OCI-M1 (cell line): ENCODE results near the gene CWC27.

Experiments
- DNase-seq: peaks from one replicate; lab custom pipeline; 2025; lab: John Stamatoyannopoulos, UW

The CWC27 gene

GRCh38 chr5:64839936-64840335 is 71.2 kb downstream of the CWC27 start:
- DNase-seq, result no peak

DNA sequence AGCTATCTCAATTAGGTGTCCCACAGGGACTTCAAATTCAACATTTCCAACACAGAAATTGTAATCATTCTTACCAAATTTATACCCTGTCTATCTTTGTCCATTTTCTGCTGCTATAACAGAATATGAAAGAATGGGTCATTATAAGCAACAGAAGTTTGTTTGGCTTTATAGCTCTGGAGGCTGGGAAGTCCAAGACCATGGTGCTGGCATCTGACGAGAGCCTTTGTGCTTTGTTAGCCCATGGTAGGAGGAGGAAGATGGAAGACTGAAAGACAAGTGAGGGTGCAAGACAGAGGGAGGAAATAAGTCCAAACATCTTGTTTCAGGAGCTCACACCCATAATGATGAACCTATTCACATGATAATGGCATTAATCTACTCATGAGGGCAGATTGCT is 72.2 kb downstream of the CWC27 start:
- DNase-seq, result no peak

DNA sequence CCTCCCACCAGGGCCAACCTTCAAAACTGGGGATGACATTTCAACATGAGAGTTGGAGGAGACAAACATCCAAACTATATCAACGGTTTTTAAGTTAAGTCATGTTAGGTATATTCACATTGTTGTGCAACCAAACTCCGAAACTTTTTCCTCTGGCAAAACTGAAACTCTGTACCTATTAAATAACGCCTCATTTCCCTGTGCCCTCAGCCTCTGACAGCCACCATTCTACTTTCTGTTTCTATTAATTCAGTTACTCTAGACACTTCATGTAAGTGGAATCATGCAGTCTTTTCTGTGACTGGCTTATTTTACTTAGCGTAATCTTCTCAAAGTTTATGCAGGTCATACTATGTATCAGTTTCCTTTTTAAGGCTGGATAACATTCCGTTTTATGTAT is 85.0 kb downstream of the CWC27 start:
- DNase-seq, result no peak

DNA sequence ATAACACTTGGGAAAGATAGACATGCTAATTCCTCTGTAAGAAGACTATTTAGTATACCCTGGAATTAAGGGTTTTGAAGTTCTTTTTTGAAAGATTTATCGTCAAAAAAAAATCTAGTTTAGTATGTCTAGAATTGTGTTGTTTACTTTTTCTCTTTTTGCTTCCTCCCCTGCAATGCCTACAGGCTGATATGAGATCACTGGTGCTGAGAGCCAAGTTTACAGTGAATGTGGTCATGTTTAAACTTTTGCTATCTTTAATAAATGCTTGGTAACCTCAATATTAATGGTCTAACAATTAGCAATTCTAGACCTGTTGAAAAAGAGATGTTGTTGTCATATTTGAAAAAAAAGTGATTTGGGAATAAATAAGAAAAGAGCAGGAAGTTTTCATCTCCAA is 86.1 kb downstream of the CWC27 start:
- no peak for DNase-seq

- DNase-seq, result no peak
Measured at GRCh38 chr5:64859881-64860280, 91.2 kb downstream of the CWC27 start.

- DNase-seq, result no peak
Measured at GRCh38 chr5:64861281-64861680, 92.6 kb downstream of the CWC27 start.

DNA sequence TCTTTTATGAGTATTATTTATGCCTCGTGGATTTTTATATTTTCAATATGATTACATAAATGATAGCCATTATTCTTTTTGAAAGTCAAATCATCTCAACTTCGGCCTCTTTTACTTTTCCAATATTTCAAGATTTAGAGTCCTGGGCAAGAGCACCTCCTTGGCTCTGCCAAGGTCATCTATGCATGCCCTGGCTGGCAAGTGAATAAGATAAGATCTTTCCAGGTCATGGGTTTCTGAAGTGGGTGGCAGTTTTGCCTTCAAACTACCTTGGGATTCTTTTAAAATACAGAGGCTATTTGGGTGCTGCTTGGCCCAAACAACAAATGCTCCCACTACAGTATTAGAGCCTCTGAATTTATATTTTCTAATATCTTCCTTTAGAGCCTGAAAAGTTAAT is 95.4 kb downstream of the CWC27 start:
- DNase-seq, result no peak

- no peak for DNase-seq
Measured at GRCh38 chr5:64865662-64866061, 96.9 kb downstream of the CWC27 start.

DNA sequence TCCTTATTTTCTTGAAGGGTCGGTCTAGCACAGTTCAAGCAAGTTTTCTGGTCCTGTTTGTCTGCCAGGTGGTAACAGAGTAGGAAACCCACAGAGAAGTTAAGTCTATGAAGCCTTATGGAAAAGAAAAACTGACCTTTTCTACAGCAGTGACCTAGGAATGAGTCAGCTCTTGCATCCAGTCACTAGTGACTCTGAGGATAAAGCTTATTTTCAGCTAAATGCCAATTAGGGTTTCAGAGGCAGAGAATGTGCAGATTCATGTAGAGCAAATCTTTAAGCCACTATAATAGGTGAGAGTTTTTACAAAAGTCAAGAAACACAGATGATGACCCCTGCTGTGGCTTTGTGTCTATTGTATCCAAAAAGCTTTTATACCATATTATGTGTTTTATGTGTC is 100.7 kb downstream of the CWC27 start:
- DNase-seq, result peak; percentile 22

GRCh38 chr5:64872044-64872443 is 103.3 kb downstream of the CWC27 start:
- no peak for DNase-seq

- DNase-seq, result no peak
Measured at GRCh38 chr5:64873441-64873840, 104.7 kb downstream of the CWC27 start.

- no peak for DNase-seq
Measured at GRCh38 chr5:64874753-64875152, 106.0 kb downstream of the CWC27 start.

DNA sequence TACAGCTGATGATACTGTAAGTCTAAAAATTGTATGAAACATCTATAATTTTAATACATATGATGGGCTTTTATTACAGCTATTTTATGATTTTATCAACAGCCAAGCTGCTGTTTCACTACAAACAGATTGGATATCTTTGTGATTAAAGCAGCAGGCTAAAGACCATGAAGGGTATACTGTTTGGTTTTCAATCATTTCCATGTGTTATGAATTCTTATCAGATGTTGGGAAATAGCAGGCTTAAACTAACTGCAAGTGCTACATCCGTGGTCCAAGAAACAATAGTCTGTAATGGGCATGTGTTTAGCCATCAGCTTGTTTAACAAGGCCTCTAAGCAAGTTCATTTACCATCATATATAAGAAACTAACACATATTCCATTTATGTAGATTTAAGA is 107.5 kb downstream of the CWC27 start:
- DNase-seq, result no peak

GRCh38 chr5:64880821-64881220 is 112.1 kb downstream of the CWC27 start:
- DNase-seq, result no peak

GRCh38 chr5:64883912-64884311 is 115.2 kb downstream of the CWC27 start:
- DNase-seq, result no peak

DNA sequence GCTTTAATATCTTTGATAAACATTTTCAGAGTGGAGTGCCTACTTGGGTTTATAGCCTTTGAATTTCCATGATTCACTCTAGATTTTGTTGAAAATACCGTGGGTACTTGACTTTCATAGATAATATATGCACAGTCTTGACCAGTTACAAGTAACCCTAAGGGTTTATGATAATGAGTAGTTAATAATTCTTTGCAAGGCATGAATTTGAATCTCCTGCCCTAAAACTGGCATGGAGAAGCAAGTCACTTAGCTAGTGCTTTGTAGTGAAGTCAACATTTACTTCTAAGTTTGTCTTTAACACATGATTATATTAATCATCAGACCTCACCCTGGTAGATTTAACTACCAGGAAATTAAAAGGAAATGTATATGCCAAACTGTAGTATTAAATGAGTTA is 115.8 kb downstream of the CWC27 start:
- DNase-seq, result no peak

DNA sequence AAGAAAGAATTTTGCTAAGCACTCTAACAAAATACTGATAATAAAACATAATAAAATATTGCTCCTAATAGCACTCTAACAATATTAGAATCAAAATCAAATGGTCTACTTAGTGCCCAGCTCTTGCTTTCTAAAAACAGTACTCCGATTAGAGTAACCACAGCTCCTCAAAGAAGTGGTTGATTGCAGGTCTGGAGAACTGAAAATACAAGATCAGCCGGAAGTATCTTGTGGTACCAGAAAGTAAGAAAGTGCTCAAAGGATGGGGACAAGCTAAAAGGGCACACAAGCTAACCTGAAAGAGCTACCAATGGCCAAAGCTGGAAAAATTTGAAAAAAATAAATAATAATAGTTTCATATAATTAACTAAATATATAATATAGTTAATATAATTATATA is 119.2 kb downstream of the CWC27 start:
- DNase-seq, result no peak

DNA sequence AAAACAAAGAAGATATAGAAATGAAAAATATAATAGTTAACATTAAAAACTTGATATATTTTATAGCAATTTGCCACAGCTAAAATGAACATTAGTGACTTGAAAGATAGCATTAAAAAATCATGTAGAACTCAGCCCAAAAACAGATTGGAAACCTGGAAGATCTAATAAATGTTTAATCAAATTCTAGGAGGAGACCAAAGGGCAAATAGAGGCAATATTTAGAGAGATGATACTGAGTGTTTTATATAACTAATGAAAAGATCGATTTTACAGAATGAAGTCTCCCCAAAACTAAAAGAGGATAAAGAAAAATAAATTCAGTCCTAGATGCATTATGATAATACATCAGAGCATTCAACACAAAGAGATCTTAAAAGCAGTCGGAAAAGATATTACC is 127.0 kb downstream of the CWC27 start:
- DNase-seq, result no peak

GRCh38 chr5:64899838-64900237 is 131.1 kb downstream of the CWC27 start:
- DNase-seq, result no peak

DNA sequence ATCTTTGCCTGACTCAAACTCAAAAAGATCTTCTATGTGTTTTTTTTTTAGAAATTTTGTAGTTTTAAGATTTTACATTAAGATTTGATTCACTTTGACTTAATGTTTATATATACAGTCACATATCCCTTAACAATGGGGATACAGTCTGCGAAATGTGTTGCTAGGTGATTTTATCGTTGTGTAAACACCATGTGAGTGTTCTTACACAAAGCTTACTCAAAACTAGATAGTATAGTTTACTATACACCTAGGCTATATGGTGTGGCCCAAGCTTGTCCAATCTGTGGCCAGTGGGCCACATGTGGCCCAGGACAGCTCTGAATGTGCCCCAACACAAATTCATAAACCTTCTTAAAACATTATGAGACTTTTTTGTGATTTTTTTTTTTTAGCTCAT is 131.9 kb downstream of the CWC27 start:
- DNase-seq, result no peak

- peak; percentile 38 for DNase-seq
Measured at GRCh38 chr5:64907399-64907798, 138.7 kb downstream of the CWC27 start.

DNA sequence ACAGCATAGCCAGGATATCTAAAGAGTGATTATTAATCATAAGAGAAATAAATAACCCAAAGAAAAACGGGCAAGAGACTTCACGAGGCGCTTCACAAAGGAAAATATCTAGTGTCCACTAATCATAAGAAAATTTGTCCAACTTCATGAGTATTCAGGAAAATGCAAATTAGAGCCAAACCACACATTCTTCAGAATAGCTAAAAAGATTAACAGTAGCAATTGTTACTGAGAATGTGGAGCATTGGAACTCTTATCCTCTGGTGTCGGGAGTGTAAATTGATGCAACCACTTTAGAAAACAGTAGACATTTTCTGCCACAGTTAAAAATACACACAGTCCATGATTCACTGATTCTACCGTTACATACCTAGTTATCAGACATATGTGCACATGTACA is 145.7 kb downstream of the CWC27 start:
- no peak for DNase-seq

GRCh38 chr5:64918083-64918482 is 149.4 kb downstream of the CWC27 start:
- DNase-seq, result no peak

GRCh38 chr5:64921386-64921785 is 152.7 kb downstream of the CWC27 start:
- no peak for DNase-seq

GRCh38 chr5:64923151-64923685 is 154.5 kb downstream of the CWC27 start:
- DNase-seq, result no peak
